Colonic mucosa (tissue), 4 donors: Measurements from ENCODE around the gene LMO1. TPM values are rescaled to one million over a fixed set of nuclear protein-coding genes. Genes with fewer than 3 reads are reported as not detected.

Experiments
- DNase-seq: peaks from one replicate; pipeline ENCODE4 v3.0.0-alpha.2; 2020
- H3K27ac ChIP-seq: fragments of 200-600 bp; one replicate; pipeline ENCODE4 v1.8.0; 2021
- H3K27me3 ChIP-seq: fragments of 200-600 bp; one replicate; pipeline ENCODE4 v1.8.0; 2021
- H3K36me3 ChIP-seq: fragments of 200-600 bp; one replicate; pipeline ENCODE4 v1.8.0; 2021
- H3K4me1 ChIP-seq: fragments of 200-600 bp; one replicate; pipeline ENCODE4 v1.8.0; 2021; ENCODE audit warnings: mild to moderate bottlenecking
- H3K4me3 ChIP-seq: fragments of 200-600 bp; one replicate; pipeline ENCODE4 v1.8.0; 2021
- H3K9ac ChIP-seq, 2 donors: one replicate each; pipeline ENCODE4 v1.7.0; 2013; ENCODE audit warnings: control low read depth in 2 of 2, low read depth in 2 of 2, low read length in 2 of 2
- H3K9me3 ChIP-seq: fragments of 200-600 bp; one replicate; pipeline ENCODE4 v1.8.0; 2021
- CTCF ChIP-seq: fragments of 200-600 bp; IDR thresholded peaks from one replicate; pipeline ENCODE4 v1.8.0; 2022; ENCODE audit warnings: antibody characterized with exemption, mild to moderate bottlenecking
- intact Hi-C: fragments of 100-400 bp; cut with DNase I; formaldehyde crosslinking; loops from one replicate; pipeline ENCODE4 v1.14.1; 2022
- total RNA-seq, 2 donors: library from RNA; stranded (reverse); fragmentation: NEBNext Ultra II Directional in 1 of 2; extraction: Animal tissue kit (Norgen Biotek cat#: 25700) in 1 of 2; gene quantifications; one replicate each; pipeline ENCODE4 v1.2.1, GENCODE V29; 2021
- donor health status: healthy.
- donor health status: DM: no; HTN: no; CAD: no.
- donor health status: DM: no; HTN: no; CAD: no.

The LMO1 gene
- total RNA-seq, 2 donors from 2014 or later, result not detected

- Histone ChIP-seq H3K36me3 (no peaks in the 10 kb centered on the region), H3K9me3 (no peaks in the 10 kb centered on the region), H3K4me1 (no peaks in the 10 kb centered on the region), H3K9ac (no peak overlapping the region), H3K4me3 (no peak overlapping the region), H3K27me3 (peaks cover 32% of the 10 kb centered on the region), H3K27ac (no peak overlapping the region)
- no peak for TF ChIP-seq CTCF
- intact Hi-C loops, result no loop called here
- DNase-seq, result no peak
Measured at GRCh38 chr11:8260202-8260966, 3.3 kb downstream of the LMO1 start.

- H3K27ac ChIP-seq, result no peak overlapping the region
- no peak for DNase-seq
- peaks cover 27% of the 10 kb centered on the region for H3K27me3 ChIP-seq
Measured at GRCh38 chr11:8259306-8259959, 4.2 kb downstream of the LMO1 start.

GRCh38 chr11:8258784-8259183 lies 4.9 kb downstream of the LMO1 start:
- H3K9me3 ChIP-seq, result no peaks in the 10 kb centered on the region
- H3K36me3 ChIP-seq, result no peaks in the 10 kb centered on the region
- H3K27me3 ChIP-seq, result peaks cover 27% of the 10 kb centered on the region
- H3K27ac ChIP-seq, result no peak overlapping the region
- no peaks in the 10 kb centered on the region for H3K4me1 ChIP-seq
- no peak overlapping the region for H3K9ac ChIP-seq
- no peak overlapping the region for H3K4me3 ChIP-seq
- no peak for TF ChIP-seq CTCF
- no peak for DNase-seq
- intact Hi-C loops, result no loop called here

More at GRCh38 chr11:8259306-8259959, 4.2 kb downstream of the LMO1 start:
- TF ChIP-seq CTCF, result no peak
- intact Hi-C loops, result no loop called here
- Histone ChIP-seq H3K4me3 (no peak overlapping the region), H3K9ac (no peak overlapping the region), H3K4me1 (no peaks in the 10 kb centered on the region), H3K36me3 (no peaks in the 10 kb centered on the region), H3K9me3 (no peaks in the 10 kb centered on the region)

GRCh38 chr11:8258289-8258688 lies 5.4 kb downstream of the LMO1 start:
- Histone ChIP-seq H3K27ac (no peak overlapping the region), H3K9me3 (no peaks in the 10 kb centered on the region), H3K4me1 (no peaks in the 10 kb centered on the region), H3K9ac (no peak overlapping the region), H3K36me3 (no peaks in the 10 kb centered on the region), H3K4me3 (no peak overlapping the region), H3K27me3 (peaks cover 24% of the 10 kb centered on the region)
- intact Hi-C loops, result no loop called here
- no peak for TF ChIP-seq CTCF
- no peak for DNase-seq

GRCh38 chr11:8257003-8257664 lies 6.5 kb downstream of the LMO1 start:
- no peak for TF ChIP-seq CTCF
- peaks cover 12% of the 10 kb centered on the region for H3K27me3 ChIP-seq
- no peak overlapping the region for H3K9ac ChIP-seq
- no peak overlapping the region for H3K4me3 ChIP-seq
- no peaks in the 10 kb centered on the region for H3K4me1 ChIP-seq
- no peaks in the 10 kb centered on the region for H3K36me3 ChIP-seq
- DNase-seq, result no peak
- H3K27ac ChIP-seq, result no peak overlapping the region
- intact Hi-C loops, result no loop called here
- no peaks in the 10 kb centered on the region for H3K9me3 ChIP-seq
